Breast epithelium (tissue), 3 donors: ENCODE measurements around the gene PLXND1.

Source experiments
- CTCF ChIP-seq, 3 donors: fragments of 450-650 bp; IDR thresholded peaks; one replicate each; pipeline ENCODE4 v1.5.1; 2016 to 2017; ENCODE audit warnings: antibody characterized with exemption in 3 of 3, mild to moderate bottlenecking in 3 of 3, moderate library complexity in 3 of 3
- POLR2A ChIP-seq: fragments of 450-650 bp; IDR thresholded peaks from one replicate; pipeline ENCODE4 v1.6.1; 2016; ENCODE audit warnings: antibody characterized with exemption, mild to moderate bottlenecking, moderate library complexity
- POLR2AphosphoS5 ChIP-seq, 3 donors: sonication (generic); formaldehyde crosslinking; IDR thresholded peaks; one replicate each; pipeline ENCODE4 v1.6.1; 2017; ENCODE audit warnings: antibody characterized with exemption in 3 of 3

DNA sequence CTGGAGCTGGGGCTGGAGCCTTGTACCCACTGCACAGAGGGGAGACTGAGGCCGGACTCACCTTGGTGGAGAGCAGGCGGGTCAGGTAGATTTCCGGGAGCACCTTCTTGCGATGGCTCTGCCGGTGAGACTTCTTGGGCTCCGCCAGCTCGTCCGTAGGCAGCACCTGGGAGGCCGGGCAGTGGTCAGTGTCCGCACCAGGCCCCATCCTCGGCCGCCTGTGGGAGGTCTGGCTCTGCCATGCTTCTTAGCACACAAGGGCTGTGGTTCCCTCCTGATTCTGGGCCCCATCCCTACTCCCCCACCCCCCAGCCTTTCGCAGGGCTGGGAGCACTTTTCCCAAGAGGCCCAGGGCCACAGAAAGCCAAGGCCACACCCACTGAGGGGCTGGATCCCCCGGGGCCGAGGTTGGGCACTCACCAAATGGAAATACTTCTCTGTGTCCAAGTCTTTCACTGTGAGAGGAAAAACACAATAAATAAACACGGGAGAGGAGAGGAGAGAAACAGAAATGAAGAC lies 46.1 kb downstream of the PLXND1 start:
- TF ChIP-seq CTCF (IDR thresholded peaks at IDR 0.05) = no peak
- TF ChIP-seq POLR2A = no peak
- peak in 1 of 3 donors; percentile 14 for TF ChIP-seq POLR2AphosphoS5 (IDR thresholded peaks at IDR 0.05)
